RPMI8226 (cell line): Measurements from ENCODE around the gene SNW1.

Experiments
- DNase-seq: peaks from one replicate; pipeline ENCODE4 v3.0.0-alpha.2; 2015

The SNW1 gene

GRCh38 chr14:77746064-77746702 lies 14.8 kb downstream of the SNW1 start:
- no peak for DNase-seq

- no peak for DNase-seq
Observed at GRCh38 chr14:77741438-77741837, 19.5 kb downstream of the SNW1 start.

- DNase-seq: no peak
Observed at GRCh38 chr14:77738559-77739250, 22.3 kb downstream of the SNW1 start.

DNA sequence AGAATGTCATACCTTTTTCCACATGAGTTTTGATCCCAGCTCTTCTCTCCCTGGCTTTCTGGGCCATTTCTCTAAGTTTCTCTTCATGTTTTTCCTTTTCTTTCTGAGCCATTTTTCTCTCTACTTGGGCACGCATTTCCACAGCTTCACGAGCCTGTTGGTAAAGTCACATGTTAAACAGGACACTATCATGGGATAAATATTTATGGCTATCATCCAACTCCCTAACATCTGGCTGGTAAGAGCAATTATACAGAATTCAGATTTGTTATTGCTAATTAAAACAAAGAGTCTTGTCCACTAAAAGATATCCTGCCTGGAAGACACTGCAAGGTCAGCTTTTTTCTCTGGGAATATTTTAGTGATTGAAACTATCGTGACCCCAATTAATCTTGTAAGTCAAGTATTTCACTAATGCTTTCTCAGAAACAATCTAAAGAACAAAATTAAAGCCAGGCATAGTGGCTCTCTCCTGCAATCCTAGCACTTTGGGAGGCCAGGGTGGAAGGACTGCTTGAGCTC lies 29.9 kb downstream of the SNW1 start:
- DNase-seq: no peak

DNA sequence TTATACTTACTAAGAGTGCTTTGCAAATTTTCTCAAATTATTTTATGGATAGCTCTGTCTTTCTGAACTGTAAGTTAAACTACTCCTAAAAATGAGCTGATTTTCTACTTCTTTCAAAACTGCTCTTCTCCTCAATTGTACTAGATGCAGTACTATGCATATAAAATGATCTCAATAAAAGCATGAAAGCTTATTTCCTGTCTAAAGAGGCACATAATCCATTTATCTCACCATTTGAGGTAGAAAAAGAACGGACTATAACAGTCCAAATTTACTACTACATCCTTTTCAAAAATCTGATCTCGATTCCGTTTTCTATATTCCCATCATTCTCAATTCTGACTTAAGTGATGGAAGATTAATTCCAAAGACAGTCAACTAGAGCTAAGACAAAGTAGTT lies 38.7 kb downstream of the SNW1 start:
- no peak for DNase-seq

- no peak for DNase-seq
Observed at GRCh38 chr14:77721437-77721836, 39.5 kb downstream of the SNW1 start.

GRCh38 chr14:77717608-77718305 lies 43.2 kb downstream of the SNW1 start:
- no peak for DNase-seq

GRCh38 chr14:77714926-77715325 lies 46.0 kb downstream of the SNW1 start:
- no peak for DNase-seq

GRCh38 chr14:77710364-77710763 lies 50.6 kb downstream of the SNW1 start:
- no peak for DNase-seq

DNA sequence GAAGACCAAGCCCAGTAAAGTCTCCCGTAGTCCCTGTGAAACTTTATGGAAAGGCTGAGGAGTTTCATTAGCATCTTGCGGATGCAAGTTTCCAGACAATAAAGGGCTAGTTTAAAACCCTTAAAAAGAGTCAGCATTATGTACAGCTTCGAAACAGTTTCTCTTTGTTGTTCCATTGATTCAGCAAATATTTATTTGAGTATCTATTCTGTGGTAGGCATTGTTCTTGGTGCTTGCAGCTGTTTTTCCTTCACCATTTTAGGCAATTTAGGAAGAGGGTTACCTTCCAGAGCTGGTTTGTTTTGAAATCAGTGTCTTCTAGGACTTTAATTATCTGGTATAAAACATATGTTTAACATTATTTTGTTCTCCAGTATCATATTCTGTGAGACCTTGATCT lies 51.5 kb downstream of the SNW1 start:
- no peak for DNase-seq

DNA sequence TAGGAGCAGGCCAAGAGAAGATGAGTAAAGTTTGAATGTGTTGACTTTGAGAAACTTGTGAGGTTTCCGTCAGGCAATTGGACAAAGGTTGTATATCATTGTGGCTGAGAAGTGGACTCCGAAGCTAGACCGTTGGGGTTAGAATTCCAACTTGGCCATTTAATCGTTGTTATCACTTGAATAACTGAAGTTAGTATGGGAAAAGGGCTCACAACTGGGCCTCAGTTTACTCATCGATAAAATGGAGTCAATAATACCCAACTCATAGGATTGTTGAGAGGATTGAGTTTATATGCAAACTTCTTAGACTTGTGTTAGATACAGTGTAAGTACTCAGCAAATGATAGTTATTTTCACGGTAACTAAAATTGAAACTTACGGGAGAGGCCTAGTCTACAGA lies 52.2 kb downstream of the SNW1 start:
- no peak for DNase-seq

GRCh38 chr14:77707724-77708408 lies 53.1 kb downstream of the SNW1 start, which contains the start of the genes ALKBH1 and SLIRP:
ALKBH1 (minus strand) TSS chr14:77708023; CDS start chr14:77708004, 19 bp downstream.
SLIRP (plus strand) TSS chr14:77708103; CDS start chr14:77708112, 9 bp downstream.
- DNase-seq: peak; percentile 88

DNA sequence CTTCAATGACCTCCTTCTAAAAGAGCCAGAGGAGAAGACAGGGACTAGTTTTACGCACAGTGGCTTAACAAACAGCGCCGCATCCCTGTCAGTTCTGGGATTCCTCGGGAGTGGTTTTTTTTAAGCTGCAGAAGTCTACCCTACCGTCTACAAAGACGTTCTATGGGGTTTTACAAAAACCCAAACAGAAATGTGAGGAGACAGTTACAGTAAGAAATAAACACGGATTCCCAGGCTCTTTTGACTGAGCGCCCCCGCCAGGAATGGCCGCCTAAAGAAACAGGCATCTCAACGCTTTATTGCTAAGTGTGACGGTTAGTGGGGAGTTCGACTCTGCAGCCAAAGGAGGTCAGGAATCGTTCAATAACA lies 53.6 kb downstream of the SNW1 start:
- DNase-seq: peak; percentile 25

- DNase-seq: no peak
Observed at GRCh38 chr14:77691259-77691658, 69.7 kb downstream of the SNW1 start.

- no peak for DNase-seq
Observed at GRCh38 chr14:77682158-77682553, 78.8 kb downstream of the SNW1 start.

GRCh38 chr14:77681196-77682157 lies 79.5 kb downstream of the SNW1 start:
- no peak for DNase-seq

DNA sequence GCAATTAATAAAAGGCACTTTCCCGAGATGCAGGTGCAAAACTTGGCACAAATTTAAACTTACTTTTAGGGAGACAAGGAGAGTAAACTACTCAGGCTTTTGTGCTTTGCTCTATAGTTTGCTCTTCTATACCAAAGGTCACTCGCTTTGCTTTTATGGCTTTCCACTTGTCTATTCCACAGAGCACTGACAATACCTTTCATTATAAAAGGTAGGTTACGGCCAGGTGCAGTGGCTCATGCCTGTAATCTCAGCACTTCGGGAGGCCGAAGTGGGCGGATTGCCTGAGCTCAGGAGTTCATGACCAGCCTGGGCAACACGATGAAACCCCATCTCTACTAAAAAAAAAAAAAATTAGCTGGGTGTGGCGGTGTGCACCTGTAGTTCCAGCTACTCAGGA lies 86.0 kb downstream of the SNW1 start:
- DNase-seq: no peak

- no peak for DNase-seq
Observed at GRCh38 chr14:77673193-77673592, 87.8 kb downstream of the SNW1 start.
